Neural progenitor cell (in vitro differentiated cells): ENCODE measurements around the gene TJP1. TPM values are rescaled to one million over a fixed set of nuclear protein-coding genes. Genes with fewer than 3 reads are reported as not detected.

Experiments used
- DNase-seq: peaks from one replicate; pipeline ENCODE4 v3.0.0-alpha.2; 2016; ENCODE audit warnings: low spot score
- H2AFZ ChIP-seq: fragments of 200-600 bp; sonication (generic); replicated peaks from 2 replicates; pipeline ENCODE4 v1.6.1; 2016; ENCODE audit warnings: antibody characterized with exemption
- H3F3A ChIP-seq: fragments of 200-600 bp; sonication (generic); 2 replicates; pipeline ENCODE4 v1.6.1; 2016; ENCODE audit warnings: antibody characterized with exemption, low read depth
- H3K27ac ChIP-seq: fragments of 200-600 bp; sonication (generic); 2 replicates; pipeline ENCODE4 v1.5.1; 2016; ENCODE audit warnings: mild to moderate bottlenecking
- H3K27me3 ChIP-seq: fragments of 200-600 bp; sonication (generic); 2 replicates; pipeline ENCODE4 v1.6.1; 2016; ENCODE audit warnings: mild to moderate bottlenecking, moderate library complexity
- H3K36me3 ChIP-seq: fragments of 200-600 bp; sonication (generic); 2 replicates; pipeline ENCODE4 v1.5.1; 2016
- H3K4me1 ChIP-seq: fragments of 200-600 bp; sonication (generic); 2 replicates; pipeline ENCODE4 v1.6.1; 2016; ENCODE audit warnings: mixed run types
- H3K4me2 ChIP-seq: fragments of 200-600 bp; sonication (generic); 2 replicates; pipeline ENCODE4 v1.6.1; 2016
- H3K4me3 ChIP-seq: fragments of 200-600 bp; sonication (generic); 2 replicates; pipeline ENCODE4 v1.5.1; 2016
- H3K79me2 ChIP-seq: fragments of 200-600 bp; sonication (generic); 2 replicates; pipeline ENCODE4 v1.6.1; 2016; ENCODE audit warnings: low read depth
- H3K9ac ChIP-seq: fragments of 200-600 bp; sonication (generic); 2 replicates; pipeline ENCODE4 v1.6.1; 2016
- H3K9me3 ChIP-seq: fragments of 200-600 bp; sonication (generic); 2 replicates; pipeline ENCODE4 v1.5.1; 2016; ENCODE audit warnings: low read depth
- H4K20me1 ChIP-seq: fragments of 200-600 bp; sonication (generic); 2 replicates; pipeline ENCODE4 v1.6.1; 2016; ENCODE audit warnings: low read depth
- H3K27ac Mint-ChIP-seq: 3 replicates; pipeline ENCODE4 v1.8.0; 2021; ENCODE audit warnings: mixed read lengths
- H3K27me3 Mint-ChIP-seq: 2 replicates; pipeline ENCODE4 v1.8.0; 2022; ENCODE audit warnings: low read depth, mild to moderate bottlenecking, inconsistent platforms, moderate library complexity, mixed read lengths; ENCODE audit not compliant: insufficient read depth
- H3K36me3 Mint-ChIP-seq: 3 replicates; pipeline ENCODE4 v1.8.0; 2021; ENCODE audit warnings: mixed read lengths
- H3K4me1 Mint-ChIP-seq: 3 replicates; pipeline ENCODE4 v1.8.0; 2021; ENCODE audit warnings: mixed read lengths
- H3K4me3 Mint-ChIP-seq: 3 replicates; pipeline ENCODE4 v1.8.0; 2021; ENCODE audit warnings: mild to moderate bottlenecking, moderate library complexity, mixed read lengths
- H3K9me3 Mint-ChIP-seq: 3 replicates; pipeline ENCODE4 v1.8.0; 2020; ENCODE audit warnings: mixed read lengths
- CTCF ChIP-seq: fragments of 200-600 bp; sonication (generic); IDR thresholded peaks from 2 replicates; pipeline ENCODE4 v1.5.1; 2017; ENCODE audit warnings: antibody characterized with exemption, mild to moderate bottlenecking
- EZH2 ChIP-seq: fragments of 200-600 bp; sonication (generic); IDR thresholded peaks from 2 replicates; pipeline ENCODE4 v1.6.1; 2017; ENCODE audit warnings: antibody characterized with exemption, mild to moderate bottlenecking, moderate library complexity
- EZH2phosphoT487 ChIP-seq: fragments of 200-600 bp; sonication (generic); IDR thresholded peaks from 2 replicates; pipeline ENCODE4 v1.6.1; 2017; ENCODE audit warnings: antibody characterized with exemption
- total RNA-seq: library from RNA; depleted of rRNA; stranded (reverse); fragments of >200 nt; gene quantifications from 2 replicates; pipeline ENCODE4 v1.2.3, GENCODE V29; 2015; ENCODE audit warnings: low replicate concordance

TJP1 gene
- total RNA-seq, 1 donor from 2014 or later = 126 TPM

GRCh38 chr15:29670998-29671981, 151.0 kb downstream of the TJP1 start:
- peaks cover 24% of the 10 kb centered on the region for H3K4me1 Mint-ChIP-seq
- Histone ChIP-seq H3K9me3 (no peaks in the 10 kb centered on the region), H3K9ac (no peak overlapping the region), H3K27me3 (peaks cover 11% of the 10 kb centered on the region), H3K79me2 (no peaks in the 10 kb centered on the region), H2AFZ (peak overlapping the region; percentile 12), H3K36me3 (no peaks in the 10 kb centered on the region), H3K4me2 (no peak overlapping the region), H4K20me1 (no peaks in the 10 kb centered on the region), H3K27ac (no peak overlapping the region), H3F3A (peaks cover 19% of the 10 kb centered on the region), H3K4me3 (no peak overlapping the region), H3K4me1 (peaks cover 14% of the 10 kb centered on the region)
- no peak overlapping the region for H3K4me3 Mint-ChIP-seq
- H3K9me3 Mint-ChIP-seq = no peaks in the 10 kb centered on the region
- peak overlapping the region; percentile 42 for H3K27ac Mint-ChIP-seq
- H3K36me3 Mint-ChIP-seq = no peaks in the 10 kb centered on the region
- DNase-seq = no peak
- H3K27me3 Mint-ChIP-seq = peaks cover 12% of the 10 kb centered on the region
- TF ChIP-seq CTCF (no peak), EZH2 (no peak), EZH2phosphoT487 (no peak)

- DNase-seq = no peak
- no peaks in the 10 kb centered on the region for H3K9me3 ChIP-seq
- no peak overlapping the region for H2AFZ ChIP-seq
- peaks cover 9% of the 10 kb centered on the region for H3F3A ChIP-seq
- Mint-ChIP-seq H3K27me3 (peaks cover 12% of the 10 kb centered on the region), H3K27ac (peak overlapping the region; percentile 12), H3K4me1 (peaks cover 23% of the 10 kb centered on the region), H3K4me3 (peak overlapping the region; percentile 46), H3K9me3 (no peaks in the 10 kb centered on the region), H3K36me3 (no peaks in the 10 kb centered on the region)
- TF ChIP-seq EZH2phosphoT487 (no peak), CTCF (no peak), EZH2 (no peak)
- H3K27me3 ChIP-seq = peaks cover 1% of the 10 kb centered on the region
- no peak overlapping the region for H3K27ac ChIP-seq
- H3K4me1 ChIP-seq = peaks cover 7% of the 10 kb centered on the region
- no peak overlapping the region for H3K4me3 ChIP-seq
- H4K20me1 ChIP-seq = no peaks in the 10 kb centered on the region
- H3K79me2 ChIP-seq = no peaks in the 10 kb centered on the region
- H3K9ac ChIP-seq = no peak overlapping the region
- no peaks in the 10 kb centered on the region for H3K36me3 ChIP-seq
- no peak overlapping the region for H3K4me2 ChIP-seq
Measured at GRCh38 chr15:29670266-29670665, 152.0 kb downstream of the TJP1 start.

GRCh38 chr15:29669823-29670222, 152.4 kb downstream of the TJP1 start:
- no peaks in the 10 kb centered on the region for H3K27me3 ChIP-seq
- DNase-seq = no peak
- H3K36me3 ChIP-seq = no peaks in the 10 kb centered on the region
- no peak overlapping the region for H2AFZ ChIP-seq
- no peaks in the 10 kb centered on the region for H3K9me3 ChIP-seq
- H3K27ac ChIP-seq = no peak overlapping the region
- Mint-ChIP-seq H3K27me3 (peaks cover 12% of the 10 kb centered on the region), H3K36me3 (no peaks in the 10 kb centered on the region), H3K4me3 (no peak overlapping the region), H3K4me1 (peaks cover 23% of the 10 kb centered on the region), H3K27ac (peak overlapping the region; percentile 12), H3K9me3 (no peaks in the 10 kb centered on the region)
- TF ChIP-seq EZH2 (no peak), EZH2phosphoT487 (no peak), CTCF (no peak)
- no peaks in the 10 kb centered on the region for H3K79me2 ChIP-seq
- no peak overlapping the region for H3K4me2 ChIP-seq
- no peak overlapping the region for H3K9ac ChIP-seq
- H4K20me1 ChIP-seq = no peaks in the 10 kb centered on the region
- H3F3A ChIP-seq = peaks cover 9% of the 10 kb centered on the region
- H3K4me1 ChIP-seq = peaks cover 7% of the 10 kb centered on the region
- H3K4me3 ChIP-seq = no peak overlapping the region
